Hepatocyte (in vitro differentiated cells): ENCODE results near the gene TEX51. TPM values are rescaled to one million over a fixed set of nuclear protein-coding genes. Genes with fewer than 3 reads are reported as not detected.

ENCODE experiments used
- DNase-seq: peaks from one replicate; pipeline ENCODE4 v3.0.0-alpha.2; 2016; ENCODE audit warnings: low spot score
- H2AFZ ChIP-seq: fragments of 200-600 bp; sonication (generic); 2 replicates; pipeline ENCODE4 v1.6.0; 2016; ENCODE audit warnings: antibody characterized with exemption, mild to moderate bottlenecking
- H3K27ac ChIP-seq: fragments of 200-600 bp; sonication (generic); 2 replicates; pipeline ENCODE4 v1.5.1; 2016; ENCODE audit warnings: mild to moderate bottlenecking
- H3K27me3 ChIP-seq: fragments of 200-600 bp; sonication (generic); 2 replicates; pipeline ENCODE4 v1.6.1; 2016
- H3K36me3 ChIP-seq: fragments of 200-600 bp; sonication (generic); replicated peaks from 2 replicates; pipeline ENCODE4 v1.5.1; 2016; ENCODE audit warnings: low read depth; ENCODE audit not compliant: insufficient read depth
- H3K4me1 ChIP-seq: fragments of 200-600 bp; sonication (generic); 2 replicates; pipeline ENCODE4 v1.5.1; 2016; ENCODE audit warnings: mild to moderate bottlenecking, moderate library complexity; ENCODE audit not compliant: insufficient read depth
- H3K4me2 ChIP-seq: fragments of 200-600 bp; sonication (generic); 2 replicates; pipeline ENCODE4 v1.6.0; 2016
- H3K4me3 ChIP-seq: fragments of 200-600 bp; sonication (generic); 2 replicates; pipeline ENCODE4 v1.5.1; 2016; ENCODE audit warnings: mild to moderate bottlenecking
- H3K79me2 ChIP-seq: fragments of 200-600 bp; sonication (generic); 2 replicates; pipeline ENCODE4 v1.6.0; 2017; ENCODE audit warnings: mild to moderate bottlenecking
- H3K9me2 ChIP-seq: fragments of 200-600 bp; sonication (generic); replicated peaks from 2 replicates; pipeline ENCODE4 v1.6.0; 2017; ENCODE audit warnings: mild to moderate bottlenecking; ENCODE audit not compliant: insufficient read depth
- H3K9me3 ChIP-seq: fragments of 200-600 bp; sonication (generic); 2 replicates; pipeline ENCODE4 v1.5.1; 2016; ENCODE audit warnings: low read depth, mild to moderate bottlenecking
- H4K20me1 ChIP-seq: fragments of 200-600 bp; sonication (generic); 2 replicates; pipeline ENCODE4 v1.6.0; 2016; ENCODE audit warnings: mild to moderate bottlenecking; ENCODE audit not compliant: insufficient read depth, poor library complexity, severe bottlenecking
- CTCF ChIP-seq: fragments of 200-600 bp; sonication (generic); IDR thresholded peaks from 2 replicates; pipeline ENCODE4 v1.5.1; 2016; ENCODE audit warnings: antibody characterized with exemption, mild to moderate bottlenecking; ENCODE audit not compliant: poor library complexity
- EZH2 ChIP-seq: fragments of 200-600 bp; sonication (generic); IDR thresholded peaks from 2 replicates; pipeline ENCODE4 v1.6.1; 2016; ENCODE audit warnings: antibody characterized with exemption, mild to moderate bottlenecking, borderline replicate concordance
- EZH2phosphoT487 ChIP-seq: fragments of 200-600 bp; sonication (generic); IDR thresholded peaks from one replicate; pipeline ENCODE4 v1.6.1; 2018; ENCODE audit warnings: antibody characterized with exemption, mild to moderate bottlenecking, low read depth, moderate library complexity; ENCODE audit not compliant: unreplicated experiment, severe bottlenecking
- WGBS: methylation state at CpG from one replicate; pipeline ENCODE4 v1.1.6; 2016; ENCODE audit warnings: low lambda C conversion rate; ENCODE audit errors: missing lambda C conversion rate; 5-methylcytosine and 5-hydroxymethylcytosine counted together
- polyA plus RNA-seq: library from polyadenylated mRNA; unstranded; fragments of >200 nt; fragmentation: Nextera tagmentation; extraction: Ambion mirVana; gene quantifications from 2 replicates; pipeline ENCODE4 v1.2.1, GENCODE V29; 2016
- total RNA-seq: library from RNA; depleted of rRNA; stranded (reverse); fragments of >200 nt; gene quantifications from 2 replicates; pipeline ENCODE4 v1.2.3, GENCODE V29; 2014

TEX51 gene
- total and polyA plus RNA-seq, 2 experiments from 2014 or later = not detected

GRCh38 chr2:126893153-126893552 lies 5.5 kb upstream of the TEX51 start:
- TF ChIP-seq EZH2phosphoT487 = no peak
- TF ChIP-seq EZH2 = no peak
- no peak for TF ChIP-seq CTCF
- WGBS = 99% methylated on average over 4 of the region's 4 CpGs
- no peaks in the 10 kb centered on the region for H3K79me2 ChIP-seq
- no peaks in the 10 kb centered on the region for H3K4me1 ChIP-seq
- H3K9me3 ChIP-seq = no peaks in the 10 kb centered on the region
- no peaks in the 10 kb centered on the region for H3K9me2 ChIP-seq
- H3K4me3 ChIP-seq = no peak overlapping the region
- H2AFZ ChIP-seq = no peak overlapping the region
- no peaks in the 10 kb centered on the region for H4K20me1 ChIP-seq
- DNase-seq = no peak
- H3K27ac ChIP-seq = no peak overlapping the region
- H3K27me3 ChIP-seq = no peaks in the 10 kb centered on the region
- H3K4me2 ChIP-seq = no peak overlapping the region
- H3K36me3 ChIP-seq = no peaks in the 10 kb centered on the region

GRCh38 chr2:126893606-126894005 lies 5.1 kb upstream of the TEX51 start:
- H3K9me2 ChIP-seq = no peaks in the 10 kb centered on the region
- H3K4me3 ChIP-seq = no peak overlapping the region
- TF ChIP-seq EZH2 = no peak
- no peak for TF ChIP-seq CTCF
- H3K9me3 ChIP-seq = no peaks in the 10 kb centered on the region
- H3K4me2 ChIP-seq = no peak overlapping the region
- no peaks in the 10 kb centered on the region for H3K4me1 ChIP-seq
- H3K27me3 ChIP-seq = no peaks in the 10 kb centered on the region
- H3K79me2 ChIP-seq = no peaks in the 10 kb centered on the region
- H2AFZ ChIP-seq = no peak overlapping the region
- H4K20me1 ChIP-seq = no peaks in the 10 kb centered on the region
- H3K36me3 ChIP-seq = no peaks in the 10 kb centered on the region
- H3K27ac ChIP-seq = no peak overlapping the region
- no peak for DNase-seq

- Histone ChIP-seq H3K79me2 (no peaks in the 10 kb centered on the region), H2AFZ (no peak overlapping the region), H3K27me3 (no peaks in the 10 kb centered on the region), H3K4me1 (no peaks in the 10 kb centered on the region), H4K20me1 (no peaks in the 10 kb centered on the region), H3K4me3 (no peak overlapping the region), H3K9me2 (no peaks in the 10 kb centered on the region), H3K27ac (no peak overlapping the region), H3K9me3 (no peaks in the 10 kb centered on the region), H3K4me2 (no peak overlapping the region), H3K36me3 (no peaks in the 10 kb centered on the region)
- 100% methylated on average over 1 of the region's 1 CpG for WGBS
- TF ChIP-seq EZH2 (no peak), CTCF (no peak)
- DNase-seq = no peak
Observed at GRCh38 chr2:126894082-126894481, 4.6 kb upstream of the TEX51 start.

- H3K9me2 ChIP-seq = no peaks in the 10 kb centered on the region
- H3K27ac ChIP-seq = no peak overlapping the region
- no peaks in the 10 kb centered on the region for H3K79me2 ChIP-seq
- H3K9me3 ChIP-seq = no peaks in the 10 kb centered on the region
- no peak for TF ChIP-seq CTCF
- no peak for TF ChIP-seq EZH2phosphoT487
- TF ChIP-seq EZH2 = no peak
- H3K4me3 ChIP-seq = no peak overlapping the region
- H2AFZ ChIP-seq = no peak overlapping the region
- H4K20me1 ChIP-seq = no peaks in the 10 kb centered on the region
- H3K27me3 ChIP-seq = no peaks in the 10 kb centered on the region
- no peak overlapping the region for H3K4me2 ChIP-seq
- no peaks in the 10 kb centered on the region for H3K4me1 ChIP-seq
- no peak for DNase-seq
- 93% methylated on average over 9 of the region's 9 CpGs for WGBS
- no peaks in the 10 kb centered on the region for H3K36me3 ChIP-seq
Observed at GRCh38 chr2:126894585-126895182, 4.0 kb upstream of the TEX51 start.
